ENCODE measurements around the gene ALG10. TPM values are rescaled to one million over a fixed set of nuclear protein-coding genes. Genes with fewer than 3 reads are reported as not detected.
"Not testable (repeated sequence)": the region's sequence is repeated elsewhere in the genome, so short reads cannot be mapped to it uniquely, and the experiment has no call there.

Gene ALG10, protein sequence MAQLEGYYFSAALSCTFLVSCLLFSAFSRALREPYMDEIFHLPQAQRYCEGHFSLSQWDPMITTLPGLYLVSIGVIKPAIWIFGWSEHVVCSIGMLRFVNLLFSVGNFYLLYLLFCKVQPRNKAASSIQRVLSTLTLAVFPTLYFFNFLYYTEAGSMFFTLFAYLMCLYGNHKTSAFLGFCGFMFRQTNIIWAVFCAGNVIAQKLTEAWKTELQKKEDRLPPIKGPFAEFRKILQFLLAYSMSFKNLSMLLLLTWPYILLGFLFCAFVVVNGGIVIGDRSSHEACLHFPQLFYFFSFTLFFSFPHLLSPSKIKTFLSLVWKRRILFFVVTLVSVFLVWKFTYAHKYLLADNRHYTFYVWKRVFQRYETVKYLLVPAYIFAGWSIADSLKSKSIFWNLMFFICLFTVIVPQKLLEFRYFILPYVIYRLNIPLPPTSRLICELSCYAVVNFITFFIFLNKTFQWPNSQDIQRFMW
- polyA plus RNA-seq = 1 to 10 TPM in 2 of 3 donors, under 1 TPM in 1; 0.41 to 3.2 (median 2.9) TPM

DNA sequence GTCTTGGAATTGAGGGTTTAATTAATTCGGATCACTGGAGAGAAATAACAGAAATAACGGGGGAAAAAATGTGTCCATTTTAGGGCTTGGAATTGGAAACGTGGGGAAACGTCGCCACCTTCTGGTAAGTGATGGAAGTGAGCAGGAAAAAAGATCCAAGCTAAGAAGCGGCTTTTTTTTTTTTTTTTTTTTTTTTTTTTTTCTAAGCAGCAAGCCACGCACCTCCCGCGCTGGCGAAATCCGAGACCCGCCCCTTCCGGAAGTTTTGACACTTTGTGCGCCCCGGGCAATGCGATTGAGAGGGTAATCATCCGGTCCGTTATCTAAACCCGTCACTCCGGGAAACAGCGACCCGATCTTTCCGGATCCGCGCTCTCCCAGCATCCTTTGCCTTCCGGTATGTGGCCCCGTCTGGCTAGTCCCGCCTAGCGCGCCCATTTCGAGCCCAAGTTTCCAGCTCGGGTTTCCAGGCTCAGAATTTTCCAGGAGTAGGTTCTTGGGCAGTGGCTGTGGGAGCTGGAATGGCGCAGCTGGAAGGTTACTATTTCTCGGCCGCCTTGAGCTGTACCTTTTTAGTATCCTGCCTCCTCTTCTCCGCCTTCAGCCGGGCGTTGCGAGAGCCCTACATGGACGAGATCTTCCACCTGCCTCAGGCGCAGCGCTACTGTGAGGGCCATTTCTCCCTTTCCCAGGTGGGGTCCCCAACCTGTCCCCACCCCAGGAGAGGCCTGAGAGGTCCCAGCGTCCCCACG lies at the start of gene ALG10:
Gene ALG10 (plus strand): TSS at position 418 of the 752 bp plus-strand sequence. CDS start 104 bp downstream, at position 522.
- Mint-ChIP-seq H3K27me3 (ENCODE audit: low read depth in 3 of 3) (peaks cover 8 to 12% (median 8%) of the 10 kb centered on the region in 3 donors), H3K4me3 (peak within 1 kb of the TSS; percentile 86 to 96 (median 91)), H3K36me3 (peaks cover 0 to 4% (median 0%) of the 10 kb centered on the region in 3 donors), H3K9me3 (no peaks in the 10 kb centered on the region), H3K27ac (peak within 1 kb of the TSS; percentile 88 to 98 (median 94)), H3K4me1 (peaks cover 18 to 29% of the 10 kb centered on the region in 2 donors)
- DNase-seq = peak; percentile 95 to 97 (median 96)

DNA sequence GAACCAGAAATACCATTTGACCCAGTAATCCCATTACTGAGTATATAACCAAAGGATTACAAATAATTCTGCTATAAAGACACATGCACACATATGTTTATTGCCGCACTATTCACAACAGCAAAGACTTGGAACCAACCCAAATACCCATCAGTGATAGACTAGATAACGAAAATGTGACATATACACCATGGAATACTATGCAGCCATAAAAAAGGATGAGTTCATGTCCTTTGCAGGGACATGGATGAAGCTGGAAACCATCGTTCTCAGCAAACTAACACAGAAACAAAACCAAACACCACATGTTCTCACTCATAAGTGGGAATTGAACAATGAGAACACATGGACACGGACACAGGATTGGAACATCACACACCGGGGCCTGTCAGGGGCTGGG lies 49.4 kb upstream of the ALG10 start:
- not testable (repeated sequence) for H3K36me3 Mint-ChIP-seq; DNase-seq; H3K9me3 Mint-ChIP-seq; H3K4me3 Mint-ChIP-seq; H3K4me1 Mint-ChIP-seq; H3K27ac Mint-ChIP-seq; H3K27me3 Mint-ChIP-seq (ENCODE audit: low read depth in 3 of 3)

DNA sequence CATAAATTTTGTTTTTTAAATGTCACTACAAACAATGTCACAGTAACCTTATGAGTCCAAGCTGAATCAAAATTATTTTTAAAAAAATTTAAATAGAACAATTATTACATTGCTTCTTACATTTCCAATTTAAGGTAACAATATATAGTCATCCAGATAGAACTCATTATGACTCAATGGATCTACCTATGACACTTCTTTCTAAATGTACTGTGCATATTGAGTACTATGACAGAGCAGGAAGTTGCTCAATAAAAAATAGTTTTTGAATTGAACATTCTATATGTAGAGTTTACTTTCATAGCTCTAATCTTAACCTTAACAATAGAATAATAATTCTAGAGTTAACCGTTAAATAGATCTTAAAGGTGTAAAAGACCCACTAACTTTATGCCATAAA lies 44.4 kb upstream of the ALG10 start:
- DNase-seq = no peak
- no peak overlapping the region for H3K4me3 Mint-ChIP-seq
- peaks cover 0 to 4% (median 0%) of the 10 kb centered on the region in 3 donors for H3K27me3 Mint-ChIP-seq (ENCODE audit: low read depth in 3 of 3)
- H3K4me1 Mint-ChIP-seq = no peaks in the 10 kb centered on the region
- H3K27ac Mint-ChIP-seq = no peak overlapping the region
- peaks cover 0 to 5% (median 2%) of the 10 kb centered on the region in 6 donors for H3K9me3 Mint-ChIP-seq
- H3K36me3 Mint-ChIP-seq = no peaks in the 10 kb centered on the region

DNA sequence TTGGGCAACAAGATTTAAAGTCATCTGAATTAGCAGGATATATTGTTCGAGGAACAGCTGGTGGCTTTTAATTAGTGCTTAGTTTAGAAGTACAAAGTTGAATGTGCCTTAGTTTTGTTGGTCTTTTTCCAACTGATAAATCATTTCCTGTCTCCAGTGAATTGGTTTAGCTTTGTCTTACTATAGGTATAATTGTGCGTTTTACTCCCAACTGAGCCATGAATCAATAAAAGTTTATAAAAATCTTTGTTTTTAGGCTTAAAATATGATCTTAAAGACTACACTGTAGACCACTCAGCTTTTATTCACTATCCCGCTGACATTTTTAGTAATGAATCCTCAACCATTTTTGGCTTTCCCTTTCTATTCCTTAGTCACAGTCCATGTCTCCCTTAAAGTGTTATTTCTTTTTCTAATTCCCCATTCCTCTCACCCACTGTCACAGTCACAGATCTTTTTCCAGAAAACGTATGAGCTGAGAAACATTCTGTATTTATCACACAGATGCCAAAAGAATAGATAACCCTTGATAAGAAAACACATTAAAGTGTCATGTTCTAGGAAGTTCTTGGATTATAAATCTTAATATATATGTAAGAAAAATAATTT lies 34.0 kb upstream of the ALG10 start:
- no peak overlapping the region for H3K27ac Mint-ChIP-seq
- DNase-seq = no peak
- H3K36me3 Mint-ChIP-seq = no peaks in the 10 kb centered on the region
- no peaks in the 10 kb centered on the region for H3K4me1 Mint-ChIP-seq
- H3K4me3 Mint-ChIP-seq = no peak overlapping the region
- no peaks in the 10 kb centered on the region for H3K9me3 Mint-ChIP-seq
- peaks cover 0 to 2% (median 2%) of the 10 kb centered on the region in 3 donors for H3K27me3 Mint-ChIP-seq (ENCODE audit: low read depth in 3 of 3)

DNA sequence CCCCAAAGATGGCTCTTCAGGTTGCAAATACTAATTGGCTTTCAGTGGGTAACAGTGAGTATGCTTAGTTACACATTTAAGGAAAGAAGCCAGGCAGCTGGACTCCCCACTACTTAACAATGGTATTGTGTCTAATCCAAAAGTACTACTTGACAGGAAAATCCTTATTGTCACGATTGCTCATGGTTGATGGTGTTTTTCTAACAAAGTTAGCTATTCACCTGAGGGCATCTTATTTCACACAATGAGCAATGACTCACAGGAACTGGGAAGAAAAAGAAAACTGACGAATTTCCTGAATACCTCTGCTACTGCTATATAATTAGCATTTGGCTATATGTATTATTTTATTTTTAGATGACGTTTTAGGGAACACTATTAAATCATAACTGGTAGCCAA lies 33.4 kb upstream of the ALG10 start:
- H3K36me3 Mint-ChIP-seq = no peaks in the 10 kb centered on the region
- H3K4me3 Mint-ChIP-seq = no peak overlapping the region
- H3K27me3 Mint-ChIP-seq (ENCODE audit: low read depth in 3 of 3) = peaks cover 0 to 2% (median 2%) of the 10 kb centered on the region in 3 donors
- no peak for DNase-seq
- H3K4me1 Mint-ChIP-seq = no peaks in the 10 kb centered on the region
- no peaks in the 10 kb centered on the region for H3K9me3 Mint-ChIP-seq
- no peak overlapping the region for H3K27ac Mint-ChIP-seq

DNA sequence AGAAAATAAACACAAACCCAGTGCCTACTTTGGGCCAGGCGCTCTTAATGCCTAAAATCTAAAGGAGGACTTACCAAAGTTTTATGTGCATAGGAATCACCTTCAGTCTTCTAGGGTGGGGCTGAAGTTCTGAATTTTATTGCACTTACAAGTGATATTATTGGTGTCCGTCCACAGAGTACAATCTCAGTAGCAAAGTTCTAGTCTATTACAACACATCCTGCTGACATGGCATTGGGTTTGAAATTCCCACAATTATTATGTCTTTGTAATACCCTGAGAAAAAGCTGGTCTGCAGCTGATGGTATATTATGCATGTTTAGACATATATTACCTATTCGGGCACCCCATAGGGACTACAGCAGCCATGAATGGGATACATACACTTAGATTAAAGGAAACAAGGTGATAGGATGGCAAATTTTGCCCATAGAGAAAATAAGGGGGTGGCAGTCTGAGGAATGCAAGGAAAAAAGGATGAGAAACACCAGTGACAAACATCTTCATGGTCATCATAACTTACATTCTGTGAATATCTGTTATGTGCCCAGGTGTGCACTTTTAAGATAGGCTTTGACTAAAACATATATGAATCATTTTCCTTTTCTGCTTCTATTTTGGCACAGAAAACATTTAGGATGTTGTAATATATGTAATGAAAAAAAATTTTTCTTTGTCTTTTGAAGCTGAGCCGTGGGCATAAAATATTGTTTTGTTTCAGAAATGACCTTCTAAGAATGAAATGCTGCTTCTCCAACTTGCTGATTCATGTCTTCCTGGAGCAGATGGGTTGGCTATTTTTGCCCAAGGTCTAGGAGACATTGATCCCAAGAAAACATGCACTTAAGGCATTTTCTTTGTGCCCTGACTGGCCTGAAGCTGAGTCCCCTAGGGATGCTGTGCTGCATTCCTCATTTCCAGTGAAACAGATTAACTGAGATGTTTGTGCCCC lies 27.2 kb upstream of the ALG10 start:
- Mint-ChIP-seq H3K36me3 (no peaks in the 10 kb centered on the region), H3K27me3 (ENCODE audit: low read depth in 3 of 3) (peaks cover 0 to 9% (median 0%) of the 10 kb centered on the region in 3 donors)

DNA sequence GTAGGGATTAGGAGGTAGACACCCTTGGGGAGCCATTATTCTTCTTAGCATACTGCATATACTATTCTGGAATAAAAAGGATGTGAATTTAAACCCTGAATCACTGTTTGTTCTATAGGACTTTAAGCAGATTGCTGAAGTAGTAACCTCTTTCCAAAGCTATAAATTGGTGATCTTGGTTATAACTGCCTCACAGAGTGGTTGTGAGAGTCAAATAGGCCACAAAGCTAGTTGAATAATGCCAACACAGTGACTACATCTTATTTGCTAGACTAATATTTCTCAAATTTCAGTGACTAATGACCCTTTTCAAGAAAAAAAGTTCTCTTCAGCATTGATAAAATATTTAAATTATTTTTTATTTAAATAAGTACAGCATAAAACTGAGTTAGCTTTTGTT lies 13.5 kb upstream of the ALG10 start:
- not testable (repeated sequence) for H3K9me3 Mint-ChIP-seq; H3K4me3 Mint-ChIP-seq; H3K27me3 Mint-ChIP-seq (ENCODE audit: low read depth in 3 of 3); H3K36me3 Mint-ChIP-seq; H3K27ac Mint-ChIP-seq; DNase-seq; H3K4me1 Mint-ChIP-seq

More for the DNA sequence above, 27.2 kb upstream of the ALG10 start:
- Mint-ChIP-seq H3K4me1 (no peaks in the 10 kb centered on the region), H3K9me3 (peaks cover 0 to 1% (median 0%) of the 10 kb centered on the region in 6 donors), H3K4me3 (no peak overlapping the region), H3K27ac (no peak overlapping the region)
- no peak for DNase-seq

DNA sequence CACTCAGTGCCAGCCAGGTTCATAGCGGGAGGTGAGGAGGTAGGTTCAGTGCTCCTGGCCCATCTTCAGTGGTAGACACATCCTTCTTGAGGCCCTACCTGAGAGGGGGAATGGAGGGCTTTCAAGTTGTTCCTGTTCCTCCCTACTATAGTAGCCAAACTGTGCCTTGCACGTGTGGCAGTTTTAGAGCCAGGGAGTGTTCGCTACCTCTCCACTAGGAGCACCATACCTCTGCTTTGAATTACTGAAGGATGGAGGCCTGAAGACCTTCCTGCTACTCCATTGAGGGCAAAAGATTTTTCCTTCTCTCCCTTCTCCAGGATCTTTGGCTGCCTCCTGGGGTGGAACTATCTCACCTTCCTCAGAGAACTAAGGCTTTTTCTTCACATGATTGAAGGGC lies 5.9 kb upstream of the ALG10 start:
- no peaks in the 10 kb centered on the region for H3K9me3 Mint-ChIP-seq
- DNase-seq = no peak
- H3K36me3 Mint-ChIP-seq = no peaks in the 10 kb centered on the region
- H3K27me3 Mint-ChIP-seq (ENCODE audit: low read depth in 3 of 3) = peaks cover 0 to 16% (median 2%) of the 10 kb centered on the region in 3 donors
- peaks cover under 1 to 2% of the 10 kb centered on the region in 2 donors for H3K4me1 Mint-ChIP-seq
- no peak overlapping the region for H3K27ac Mint-ChIP-seq
- H3K4me3 Mint-ChIP-seq = no peak overlapping the region

DNA sequence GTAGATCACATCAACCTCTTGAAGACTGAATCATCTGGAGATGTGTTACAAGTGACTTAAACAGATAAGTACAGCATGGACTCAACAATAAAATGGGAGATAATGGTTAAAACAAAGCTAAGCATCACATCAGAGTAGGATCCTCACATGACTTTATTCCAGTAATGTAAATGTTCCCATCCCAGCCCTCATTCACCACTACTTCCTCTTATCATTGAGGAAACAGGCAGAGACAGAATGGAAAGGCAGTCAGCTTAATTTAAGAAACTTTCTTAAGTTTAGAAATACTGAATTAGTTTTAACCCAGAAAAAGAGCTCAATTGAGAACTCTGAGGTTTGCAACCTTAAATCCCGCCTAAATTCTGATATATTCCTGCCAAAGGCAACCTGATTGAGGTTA lies 1.2 kb upstream of the ALG10 start:
- DNase-seq = no peak
- Mint-ChIP-seq H3K4me3 (peak overlapping the region in 1 of 5 donors; percentile 33), H3K36me3 (peaks cover 0 to under 1% (median 0%) of the 10 kb centered on the region in 3 donors), H3K27ac (peak overlapping the region in 3 of 6 donors; percentile 26 to 93 (median 65)), H3K4me1 (peaks cover 18 to 29% of the 10 kb centered on the region in 2 donors), H3K27me3 (ENCODE audit: low read depth in 3 of 3) (peaks cover 8 to 12% (median 12%) of the 10 kb centered on the region in 3 donors), H3K9me3 (no peaks in the 10 kb centered on the region)

DNA sequence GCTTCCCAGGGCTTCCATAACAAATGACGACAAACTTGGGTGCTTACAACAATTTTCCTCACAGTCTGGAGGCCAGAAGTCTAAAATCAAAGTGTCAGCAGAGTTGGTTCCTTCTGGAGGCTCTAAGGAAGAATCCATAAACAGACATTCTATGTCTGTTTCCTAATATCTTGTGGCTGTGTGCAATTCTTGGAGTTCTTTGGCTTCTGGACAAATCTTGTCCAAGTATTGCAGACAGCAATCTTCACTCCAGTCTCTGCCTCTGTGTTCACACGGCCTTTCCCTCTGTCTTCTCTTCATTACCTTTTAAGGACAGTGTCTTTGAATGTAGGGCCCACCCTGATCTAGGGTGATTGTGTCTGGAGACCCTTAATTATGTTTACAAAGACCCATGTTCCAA lies 5.4 kb downstream of the ALG10 start:
- H3K9me3 Mint-ChIP-seq; H3K4me3 Mint-ChIP-seq; H3K36me3 Mint-ChIP-seq; H3K27ac Mint-ChIP-seq; DNase-seq; H3K27me3 Mint-ChIP-seq (ENCODE audit: low read depth in 3 of 3): not testable (repeated sequence)
- H3K4me1 Mint-ChIP-seq = peaks cover 7 to 14% of the 10 kb centered on the region in 2 donors

DNA sequence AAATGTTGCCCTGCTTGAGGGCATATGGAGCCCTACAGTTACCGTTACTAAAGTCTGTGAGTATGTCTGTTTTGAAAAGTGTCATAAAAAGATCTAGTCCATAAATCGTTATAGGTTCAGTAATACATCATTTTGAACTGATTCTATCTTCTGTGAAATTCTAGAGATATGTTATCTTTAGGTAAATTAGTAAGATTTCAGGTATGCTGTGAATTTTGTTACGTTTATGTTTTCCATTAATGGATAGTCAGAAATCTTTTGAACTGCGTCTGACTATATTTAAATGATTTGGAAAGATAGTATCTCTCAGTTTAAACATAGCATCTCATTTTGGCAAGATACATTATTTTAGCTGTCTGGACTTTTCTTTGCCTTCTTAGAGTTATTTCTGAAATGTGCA lies 8.3 kb downstream of the ALG10 start:
- H3K36me3 Mint-ChIP-seq = peaks cover 3 to 6% (median 4%) of the 10 kb centered on the region in 3 donors

DNA sequence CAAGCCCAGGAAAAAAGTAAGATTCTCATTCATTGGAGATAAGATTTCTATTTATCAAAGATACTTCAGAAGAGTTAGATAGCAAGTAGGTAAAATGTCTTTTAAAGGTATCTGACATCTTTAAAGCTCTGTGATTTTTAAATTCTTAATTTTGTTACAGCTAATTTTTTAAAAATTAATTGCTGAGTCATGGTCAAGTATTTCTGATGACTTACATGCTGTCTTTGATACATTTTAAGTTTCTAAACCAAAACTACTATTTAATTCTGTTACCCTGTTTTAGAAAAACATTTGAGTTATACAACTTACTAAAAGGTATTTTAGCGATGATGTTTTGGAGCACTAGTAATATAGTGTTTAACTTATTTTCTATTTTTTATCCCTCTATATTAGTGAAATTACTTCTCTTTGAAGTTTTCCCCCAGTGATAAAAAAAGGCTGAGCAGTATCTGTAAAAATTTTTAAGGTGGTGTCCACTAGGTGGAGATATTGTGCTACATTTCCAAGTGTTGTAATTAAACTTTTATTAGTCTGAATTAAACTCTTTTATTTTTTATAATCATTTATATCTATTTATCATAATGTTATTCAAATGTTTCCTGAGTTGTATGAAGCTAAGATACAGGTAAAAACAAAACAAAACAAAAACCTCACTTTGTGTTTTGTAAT lies 11.5 kb downstream of the ALG10 start:
- no peaks in the 10 kb centered on the region for H3K27me3 Mint-ChIP-seq (ENCODE audit: low read depth in 3 of 3)
- H3K9me3 Mint-ChIP-seq = no peaks in the 10 kb centered on the region
- DNase-seq = peak in 2 of 3 donors; percentile 13 to 14
- no peaks in the 10 kb centered on the region for H3K36me3 Mint-ChIP-seq
- no peak overlapping the region for H3K27ac Mint-ChIP-seq
- H3K4me3 Mint-ChIP-seq = no peak overlapping the region
- no peaks in the 10 kb centered on the region for H3K4me1 Mint-ChIP-seq

More for the DNA sequence above, 8.3 kb downstream of the ALG10 start:
- no peaks in the 10 kb centered on the region for H3K9me3 Mint-ChIP-seq
- H3K4me1 Mint-ChIP-seq = no peaks in the 10 kb centered on the region
- H3K27me3 Mint-ChIP-seq (ENCODE audit: low read depth in 3 of 3) = no peaks in the 10 kb centered on the region
- no peak overlapping the region for H3K4me3 Mint-ChIP-seq
- no peak overlapping the region for H3K27ac Mint-ChIP-seq
- no peak for DNase-seq

All from immature natural killer cell (primary cell).